NOMO-1 (cell line): ENCODE measurements around the gene EIF3K.
"Not testable (repeated sequence)": the region's sequence is repeated elsewhere in the genome, so short reads cannot be mapped to it uniquely, and the experiment has no call there.

Source experiments
- DNase-seq, 2 experiments: peaks; one replicate each; lab custom pipeline; 2025; ENCODE audit not compliant: unreplicated experiment in 2 of 2; lab: John Stamatoyannopoulos, UW

The EIF3K gene

GRCh38 chr19:38618590-38619360 is at the start of gene EIF3K:
Gene EIF3K, plus strand, starts transcription at chr19:38619188. Its CDS starts 81 bp downstream, at chr19:38619269.
- DNase-seq = peak; percentile 96 to 99

GRCh38 chr19:38569368-38569983 is 49.5 kb upstream of the EIF3K start:
- no peak for DNase-seq

GRCh38 chr19:38571682-38572081 is 47.3 kb upstream of the EIF3K start:
- DNase-seq = no peak

GRCh38 chr19:38577826-38578225 is 41.2 kb upstream of the EIF3K start:
- DNase-seq = no peak

- not testable (repeated sequence) for DNase-seq
Measured at GRCh38 chr19:38579304-38579703, 39.7 kb upstream of the EIF3K start.

- DNase-seq = no peak
Measured at GRCh38 chr19:38580080-38580479, 38.9 kb upstream of the EIF3K start.

- peak; percentile 40 to 69 for DNase-seq
Measured at GRCh38 chr19:38583219-38583984, 35.6 kb upstream of the EIF3K start.

- no peak for DNase-seq
Measured at GRCh38 chr19:38583985-38584305, 35.0 kb upstream of the EIF3K start.

GRCh38 chr19:38587562-38587961 is 31.4 kb upstream of the EIF3K start:
- no peak for DNase-seq

GRCh38 chr19:38588041-38588440 is 30.9 kb upstream of the EIF3K start:
- no peak for DNase-seq

- DNase-seq = no peak
Measured at GRCh38 chr19:38592940-38593339, 26.0 kb upstream of the EIF3K start.

GRCh38 chr19:38596057-38596981 is 22.7 kb upstream of the EIF3K start:
- DNase-seq = no peak

- DNase-seq = no peak
Measured at GRCh38 chr19:38597075-38597474, 21.9 kb upstream of the EIF3K start.

GRCh38 chr19:38599722-38600121 is 19.3 kb upstream of the EIF3K start:
- no peak for DNase-seq

- DNase-seq = not testable (repeated sequence)
Measured at GRCh38 chr19:38602856-38603255, 16.1 kb upstream of the EIF3K start.

- DNase-seq = no peak
Measured at GRCh38 chr19:38606131-38606530, 12.9 kb upstream of the EIF3K start.

GRCh38 chr19:38614289-38614688 is 4.7 kb upstream of the EIF3K start:
- DNase-seq = no peak

GRCh38 chr19:38615007-38615581 is 3.9 kb upstream of the EIF3K start:
- DNase-seq = no peak

GRCh38 chr19:38616265-38616664 is 2.7 kb upstream of the EIF3K start:
- no peak for DNase-seq

GRCh38 chr19:38617283-38617763 is 1.7 kb upstream of the EIF3K start:
- DNase-seq = peak in 1 of 2 experiments; percentile 37
